ENCODE measurements around the gene EDC3.
A peak's percentile ranks its signal among the peaks of the same experiment; 100 is the strongest.
"Not testable (repeated sequence)": the region's sequence is repeated elsewhere in the genome, so short reads cannot be mapped to it uniquely, and the experiment has no call there.

Gene EDC3

DNA sequence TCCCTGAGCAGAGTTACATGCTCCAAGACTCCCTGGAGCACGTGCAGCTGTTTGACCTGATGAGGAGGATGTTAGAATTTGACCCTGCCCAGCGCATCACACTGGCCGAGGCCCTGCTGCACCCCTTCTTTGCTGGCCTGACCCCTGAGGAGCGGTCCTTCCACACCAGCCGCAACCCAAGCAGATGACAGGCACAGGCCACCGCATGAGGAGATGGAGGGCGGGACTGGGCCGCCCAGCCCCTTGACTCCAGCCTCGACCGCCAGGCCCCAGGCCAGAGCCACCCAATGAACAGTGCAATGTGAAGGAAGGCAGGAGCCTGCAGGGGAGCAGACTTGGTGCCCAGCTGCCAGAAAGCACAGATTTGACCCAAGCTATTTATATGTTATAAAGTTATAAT lies 66.1 kb downstream of the EDC3 start:
- not testable (repeated sequence) for H3K4me3 ChIP-seq, H3K27ac ChIP-seq

DNA sequence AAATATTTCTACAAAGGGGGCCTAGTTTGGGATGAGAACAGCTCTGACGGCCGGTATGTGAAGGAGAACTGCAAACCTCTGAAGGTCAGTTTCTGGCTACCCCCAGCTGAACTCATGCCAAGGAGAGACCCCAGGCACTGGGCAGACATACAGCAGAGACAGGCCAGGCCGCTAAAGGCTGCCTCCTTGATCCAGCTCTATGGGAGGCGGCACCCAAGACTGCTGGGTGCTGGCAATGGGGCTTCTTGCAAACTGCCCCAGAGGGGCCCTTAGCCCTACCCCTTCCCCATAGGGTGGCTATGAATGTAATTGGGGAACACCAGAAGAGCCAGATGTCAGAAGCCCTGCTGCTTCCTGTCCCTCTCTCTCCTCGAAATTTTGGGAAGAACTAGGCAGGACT lies 66.9 kb downstream of the EDC3 start:
- Histone ChIP-seq H3K4me3 (no peak overlapping the region), H3K27ac (no peak overlapping the region)

- Histone ChIP-seq H3K27ac (peak overlapping the region in 1 of 21 experiments; percentile 28), H3K4me3 (no peak overlapping the region)
These were observed 67.6 kb downstream of the EDC3 start for GRCh38 chr15:74628199-74628598.

DNA sequence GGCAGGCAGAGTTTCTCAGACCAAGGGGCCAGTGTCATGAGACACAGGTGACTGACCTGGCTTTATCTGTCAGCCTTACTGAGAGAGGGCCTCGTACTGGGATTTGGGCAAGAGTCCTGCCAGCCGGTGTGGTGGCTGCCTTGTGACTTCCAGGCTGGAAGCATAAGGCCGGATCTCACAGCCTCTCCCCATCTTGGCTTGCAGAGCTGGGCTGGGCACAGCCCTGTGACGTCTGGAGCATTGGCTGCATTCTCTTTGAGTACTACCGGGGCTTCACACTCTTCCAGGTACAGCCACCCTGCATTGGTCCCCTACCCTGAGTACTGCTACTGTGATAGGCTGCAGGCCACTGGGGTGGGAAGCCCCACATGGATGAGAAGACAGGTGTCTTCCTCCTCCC lies 68.1 kb downstream of the EDC3 start:
- peak overlapping the region in 2 of 21 experiments; percentile 3 to 28 for H3K27ac ChIP-seq

GRCh38 chr15:74626752-74627692 lies 68.8 kb downstream of the EDC3 start:
- H3K4me3 ChIP-seq, result no peak overlapping the region
- peak overlapping the region in 1 of 21 experiments; percentile 57 for H3K27ac ChIP-seq

More for the DNA sequence above, 68.1 kb downstream of the EDC3 start:
- no peak overlapping the region for H3K4me3 ChIP-seq

DNA sequence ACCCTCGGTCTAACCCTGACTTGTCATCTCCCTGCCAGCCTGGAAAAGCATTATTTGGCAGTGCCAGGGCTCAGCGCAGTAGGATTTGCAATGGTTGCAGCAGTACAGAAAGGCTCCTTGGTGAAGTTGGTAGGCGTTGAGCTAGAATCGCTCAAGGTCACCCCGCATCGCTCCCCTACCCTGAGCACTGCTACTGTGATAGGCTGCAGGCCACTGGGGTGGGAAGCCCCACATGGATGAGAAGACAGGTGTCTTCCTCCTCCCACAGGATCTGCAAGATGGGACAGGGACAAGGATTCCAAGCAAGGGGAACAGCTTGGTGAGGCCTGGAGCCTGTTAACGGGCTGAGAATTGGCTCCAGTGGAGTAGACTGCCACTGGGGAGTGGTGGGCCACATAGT lies 69.5 kb downstream of the EDC3 start:
- Histone ChIP-seq H3K4me3 (no peak overlapping the region), H3K27ac (peak overlapping the region in 1 of 21 experiments; percentile 57)

DNA sequence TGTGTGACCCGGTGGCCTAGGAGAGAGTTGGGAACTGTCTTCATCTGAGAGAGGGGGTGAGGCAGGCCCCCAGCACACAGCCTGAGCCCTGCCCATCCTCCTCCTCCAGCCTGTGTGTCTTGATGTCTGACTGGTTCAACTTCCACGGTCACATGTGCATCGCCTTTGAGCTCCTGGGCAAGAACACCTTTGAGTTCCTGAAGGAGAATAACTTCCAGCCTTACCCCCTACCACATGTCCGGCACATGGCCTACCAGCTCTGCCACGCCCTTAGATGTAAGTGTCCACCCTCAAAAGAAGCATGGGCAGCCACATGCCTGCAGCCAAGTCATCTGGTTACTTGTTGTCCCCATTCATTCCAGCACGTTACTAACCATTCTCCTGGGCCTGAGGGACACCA lies 70.1 kb downstream of the EDC3 start:
- Histone ChIP-seq H3K4me3 (no peak overlapping the region), H3K27ac (peak overlapping the region in 1 of 21 experiments; percentile 57)

GRCh38 chr15:74624020-74624602 lies 71.7 kb downstream of the EDC3 start:
- no peak overlapping the region for H3K27ac ChIP-seq
- H3K4me3 ChIP-seq, result no peak overlapping the region

- Histone ChIP-seq H3K27ac (no peak overlapping the region), H3K4me3 (no peak overlapping the region)
These were observed 73.1 kb downstream of the EDC3 start for GRCh38 chr15:74622758-74623157.

DNA sequence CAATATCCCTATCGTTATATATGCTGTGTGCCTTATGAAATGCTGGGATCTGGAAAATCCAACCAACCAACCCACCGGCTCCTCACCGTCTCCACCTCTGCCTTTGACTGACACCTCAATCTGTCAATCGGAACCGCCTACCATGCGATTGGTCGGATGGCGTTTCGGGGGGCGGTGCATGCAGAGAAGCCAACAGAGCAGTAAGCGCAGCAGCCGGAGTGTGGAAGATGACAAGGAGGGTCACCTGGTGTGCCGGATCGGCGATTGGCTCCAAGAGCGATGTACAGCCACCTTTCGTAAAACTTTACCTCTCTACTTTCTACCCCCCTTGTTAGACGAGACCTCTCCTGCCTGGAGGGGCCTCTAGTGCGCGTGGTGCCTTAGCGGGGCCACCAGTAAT lies 73.9 kb downstream of the EDC3 start:
- Histone ChIP-seq H3K27ac (no peak overlapping the region), H3K4me3 (no peak overlapping the region)

GRCh38 chr15:74621546-74621920 lies 74.3 kb downstream of the EDC3 start:
- Histone ChIP-seq H3K27ac (no peak overlapping the region), H3K4me3 (no peak overlapping the region)

- Histone ChIP-seq H3K4me3 (no peak overlapping the region), H3K27ac (peak overlapping the region in 1 of 21 experiments; percentile 37)
These were observed 74.9 kb downstream of the EDC3 start for GRCh38 chr15:74620636-74621545.

- no peak overlapping the region for H3K27ac ChIP-seq
- no peak overlapping the region for H3K4me3 ChIP-seq
These were observed 75.7 kb downstream of the EDC3 start for GRCh38 chr15:74619916-74620635.

GRCh38 chr15:74618841-74619596 lies 76.8 kb downstream of the EDC3 start:
- Histone ChIP-seq H3K27ac (peak overlapping the region in 1 of 21 experiments; percentile 2), H3K4me3 (no peak overlapping the region)

- Histone ChIP-seq H3K27ac (peak overlapping the region in 13 of 21 experiments; percentile 93 to 99 (median 97)), H3K4me3 (peak overlapping the region; percentile 54 to 100 (median 98))
These were observed 78.8 kb downstream of the EDC3 start for GRCh38 chr15:74616996-74617395.

- H3K27ac ChIP-seq, result peak overlapping the region; percentile 91 to 99 (median 97)
- H3K4me3 ChIP-seq, result peak overlapping the region; percentile 54 to 100 (median 98)
These were observed 79.4 kb downstream of the EDC3 start for GRCh38 chr15:74616366-74616939.

DNA sequence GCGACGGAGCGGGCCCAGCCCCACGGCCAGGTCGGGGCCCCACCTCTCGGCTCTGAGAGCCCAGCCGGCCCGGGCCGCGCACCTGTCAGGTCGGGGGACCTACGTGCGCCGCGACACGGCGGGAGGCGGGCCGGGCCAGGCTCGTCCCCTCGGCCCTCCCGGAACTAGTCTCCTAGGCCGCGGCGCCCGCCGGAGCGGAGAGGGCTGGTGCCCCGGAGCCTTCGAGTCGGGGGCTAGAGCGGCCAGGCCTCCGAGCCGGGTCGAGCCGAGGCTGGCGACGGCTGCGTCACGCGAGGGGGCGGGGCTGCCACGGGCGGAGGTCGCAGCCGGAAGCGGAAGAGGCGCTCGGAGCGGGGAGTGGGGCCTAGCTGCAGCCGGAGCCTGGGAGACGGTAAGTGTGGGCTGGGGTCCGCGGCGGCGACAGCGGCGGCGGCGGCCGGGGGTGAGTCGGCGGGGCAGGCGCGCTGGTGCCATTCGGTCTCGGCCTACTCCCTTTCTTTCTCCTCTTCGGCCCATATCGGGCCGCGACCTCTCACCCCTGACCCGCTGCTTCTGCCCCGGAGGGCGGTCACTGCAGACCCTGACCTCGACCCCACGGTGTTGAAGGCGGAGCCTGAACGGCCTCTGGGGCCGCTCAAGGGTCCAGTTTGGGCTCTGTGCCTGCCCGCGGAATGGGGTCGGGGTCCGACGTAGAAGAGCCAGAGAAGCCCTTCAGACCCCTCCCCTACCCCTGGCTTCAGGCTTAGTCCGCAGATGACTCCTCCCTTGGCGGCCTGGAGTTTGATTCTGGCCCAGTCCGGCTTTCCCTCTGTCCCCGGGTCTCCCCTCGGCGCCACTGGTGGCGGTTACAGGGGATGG lies 80.1 kb downstream of the EDC3 start, which contains the start of gene CLK3:
Gene CLK3 (plus strand): TSS at position 329 of the 858 bp plus-strand sequence. CDS start 3,361 bp downstream, outside the sequence.
- Histone ChIP-seq H3K27ac (peak within 1 kb of the TSS; percentile 91 to 99 (median 97)), H3K4me3 (peak within 1 kb of the TSS; percentile 54 to 100 (median 98))

All from skin epidermis (tissue), 12 donors.